H1 (cell line): Measurements from ENCODE around the gene CDKL4. TPM values are rescaled to one million over a fixed set of nuclear protein-coding genes. Genes with fewer than 3 reads are reported as not detected.

ENCODE experiments used
- CTCF ChIA-PET: fragments of 300-600 bp; sonication (Branson Sonifier 250); formaldehyde crosslinking; loops from one replicate; lab custom pipeline; 2021; ENCODE audit not compliant: partially characterized antibody; lab: Charles Lee
- POLR2A ChIA-PET: fragments of 300-600 bp; sonication (Branson Sonifier 250); formaldehyde crosslinking; loops from one replicate; lab custom pipeline; 2021; ENCODE audit warnings: inconsistent platforms; ENCODE audit not compliant: partially characterized antibody; lab: Charles Lee
- DNase-seq, 2 experiments: peaks; one replicate each; pipeline versions ENCODE4 v3.0.0 to v3.0.0-alpha.2; 2010 to 2022; ENCODE audit warnings: low spot score in 2 of 2, low read depth in 1 of 2, mixed read lengths in 1 of 2
- FAIRE-seq: peaks from 2 replicates; lab custom pipeline; 2011; peaks lifted over from hg19 to GRCh38; lab: Jason Lieb, UNC
- H2AFZ ChIP-seq: 2 replicates; pipeline ENCODE4 v1.8.1; 2012; ENCODE audit warnings: low read length, inconsistent platforms
- H2AK5ac ChIP-seq: 2 replicates; pipeline ENCODE4 v1.6.1; 2013; ENCODE audit warnings: low read depth, low read length
- H2BK120ac ChIP-seq: replicated peaks from 2 replicates; pipeline ENCODE3; 2013; ENCODE audit warnings: low read depth, low read length, inconsistent platforms
- H2BK12ac ChIP-seq: 2 replicates; pipeline ENCODE4 v1.6.1; 2013; ENCODE audit warnings: low read depth, low read length
- H2BK15ac ChIP-seq: 2 replicates; pipeline ENCODE4 v1.6.1; 2013; ENCODE audit warnings: low read length
- H2BK20ac ChIP-seq: 2 replicates; pipeline ENCODE4 v1.6.1; 2013; ENCODE audit warnings: low read length
- H2BK5ac ChIP-seq: 2 replicates; pipeline ENCODE4 v1.6.1; 2013; ENCODE audit warnings: low read depth, low read length
- H3K14ac ChIP-seq: 2 replicates; pipeline ENCODE4 v1.6.1; 2013; ENCODE audit warnings: inconsistent platforms; ENCODE audit not compliant: insufficient read length
- H3K18ac ChIP-seq: 2 replicates; pipeline ENCODE4 v1.6.1; 2013; ENCODE audit warnings: low read length; ENCODE audit errors: extremely low read depth
- H3K23ac ChIP-seq: 2 replicates; pipeline ENCODE4 v1.6.1; 2013; ENCODE audit warnings: inconsistent platforms; ENCODE audit not compliant: insufficient read length
- H3K23me2 ChIP-seq: 2 replicates; pipeline ENCODE4 v1.6.1; 2013; ENCODE audit warnings: low read depth, low read length
- H3K27ac ChIP-seq: 2 replicates; pipeline ENCODE4 v1.6.1; 2011; ENCODE audit warnings: low read depth, low read length, inconsistent platforms
- H3K27me3 ChIP-seq, 4 experiments: replicated peaks in 1 of 4; 1 replicate in 1 of 4; 2 replicates in 3 of 4; pipeline versions ENCODE4 v1.6.1 to v1.8.1; 2011 to 2013; ENCODE audit warnings: low read length in 3 of 4, mild to moderate bottlenecking in 3 of 4, inconsistent platforms in 2 of 4, mixed read lengths in 2 of 4, moderate library complexity in 1 of 4; ENCODE audit not compliant: control insufficient read depth in 3 of 4, insufficient read depth in 3 of 4; ENCODE audit errors: extremely low read depth in 1 of 4
- H3K36me3 ChIP-seq, 4 experiments: 2 replicates each; pipeline versions ENCODE4 v1.6.1 to v1.8.1; 2011 to 2013; ENCODE audit warnings: mild to moderate bottlenecking in 4 of 4, low read length in 3 of 4, moderate library complexity in 2 of 4, control low read depth in 1 of 4, inconsistent platforms in 1 of 4; ENCODE audit not compliant: insufficient read depth in 4 of 4, control insufficient read depth in 2 of 4
- H3K4ac ChIP-seq: replicated peaks from 2 replicates; pipeline ENCODE3; 2013; ENCODE audit warnings: low read length, low read depth, mixed read lengths, inconsistent platforms; ENCODE audit not compliant: insufficient read length
- H3K4me1 ChIP-seq, 4 experiments: replicated peaks in 1 of 4; 1 replicate in 1 of 4; 2 replicates in 3 of 4; pipeline versions ENCODE4 v1.6.1 to v1.8.1; 2011 to 2013; ENCODE audit warnings: low read length in 3 of 4, inconsistent platforms in 2 of 4, mixed read lengths in 1 of 4; ENCODE audit not compliant: insufficient read depth in 4 of 4, control insufficient read depth in 3 of 4
- H3K4me2 ChIP-seq, 2 experiments: 2 replicates each; pipeline versions ENCODE4 v1.6.1 to v1.8.1; 2011 to 2013; ENCODE audit warnings: low read depth in 2 of 2, low read length in 2 of 2, control low read depth in 1 of 2, inconsistent platforms in 1 of 2, mild to moderate bottlenecking in 1 of 2; ENCODE audit not compliant: insufficient read depth in 1 of 2
- H3K4me3 ChIP-seq, 4 experiments: fragments of 200-600, 300-600 bp in 1 of 4; sonication (generic), shearing (Covaris generic), sonication (Bioruptor Twin) in 1 of 4; 2 replicates each; pipeline versions ENCODE4 v1.5.1 to v1.8.1; 2011 to 2016; ENCODE audit warnings: low read length in 4 of 4, low read depth in 3 of 4, control low read depth in 2 of 4, inconsistent platforms in 2 of 4, mild to moderate bottlenecking in 2 of 4, mixed read lengths in 1 of 4, moderate library complexity in 1 of 4; ENCODE audit not compliant: insufficient read depth in 2 of 4; ENCODE audit errors: extremely low read depth in 1 of 4
- H3K56ac ChIP-seq: replicated peaks from 2 replicates; pipeline ENCODE3; 2013; ENCODE audit warnings: low read depth, mild to moderate bottlenecking, mixed read lengths, low read length, inconsistent platforms; ENCODE audit not compliant: insufficient read length
- H3K79me1 ChIP-seq: 2 replicates; pipeline ENCODE4 v1.6.1; 2013; ENCODE audit warnings: low read depth, low read length, control low read depth
- H3K79me2 ChIP-seq, 2 experiments: 2 replicates each; pipeline versions ENCODE4 v1.6.1 to v1.8.1; 2012 to 2013; ENCODE audit warnings: low read length in 2 of 2, mild to moderate bottlenecking in 2 of 2, inconsistent platforms in 1 of 2; ENCODE audit not compliant: insufficient read depth in 2 of 2, control insufficient read depth in 1 of 2
- H3K9ac ChIP-seq, 4 experiments: replicated peaks in 1 of 4; 1 replicate in 1 of 4; 2 replicates in 3 of 4; pipeline versions ENCODE4 v1.6.1 to v1.8.1; 2011 to 2013; ENCODE audit warnings: low read depth in 3 of 4, low read length in 3 of 4, control low read depth in 2 of 4, mild to moderate bottlenecking in 2 of 4, moderate library complexity in 2 of 4, inconsistent platforms in 1 of 4; ENCODE audit errors: extremely low read depth in 1 of 4
- H3K9me3 ChIP-seq, 2 experiments: 2 replicates each; pipeline versions ENCODE4 v1.6.1 to v1.8.1; 2012 to 2013; ENCODE audit warnings: mild to moderate bottlenecking in 2 of 2, moderate library complexity in 2 of 2, control low read depth in 1 of 2, inconsistent platforms in 1 of 2, low read depth in 1 of 2, low read length in 1 of 2, mixed read lengths in 1 of 2; ENCODE audit not compliant: insufficient read depth in 2 of 2
- H4K20me1 ChIP-seq, 2 experiments: replicated peaks in 1 of 2; 2 replicates each; pipeline versions ENCODE3 to v1.8.1; 2011 to 2013; ENCODE audit warnings: inconsistent platforms in 2 of 2, low read length in 2 of 2, mild to moderate bottlenecking in 1 of 2; ENCODE audit not compliant: insufficient read depth in 2 of 2, control insufficient read depth in 1 of 2
- H4K5ac ChIP-seq: 2 replicates; pipeline ENCODE4 v1.6.1; 2013; ENCODE audit warnings: low read length, low read depth, mixed read lengths, inconsistent platforms; ENCODE audit not compliant: insufficient read length
- H4K8ac ChIP-seq: 2 replicates; pipeline ENCODE4 v1.8.0; 2013; ENCODE audit warnings: mild to moderate bottlenecking, moderate library complexity, low read length, inconsistent platforms; ENCODE audit not compliant: insufficient read depth; ENCODE audit errors: extremely low read depth
- H4K91ac ChIP-seq: replicated peaks from 2 replicates; pipeline ENCODE3; 2013; ENCODE audit warnings: low read length, mixed read lengths, inconsistent platforms; ENCODE audit not compliant: insufficient read length
- CHD1 ChIP-seq: IDR thresholded peaks from 2 replicates; pipeline ENCODE4 v1.6.1; 2012; ENCODE audit warnings: low read depth, low read length, improper control_type of control experiment
- EZH2 ChIP-seq: fragments of 200-600 bp; sonication (generic); IDR thresholded peaks from 2 replicates; pipeline ENCODE4 v1.7.1; 2012; ENCODE audit warnings: low read depth, mild to moderate bottlenecking, moderate library complexity, low read length, inconsistent platforms; ENCODE audit not compliant: severe bottlenecking
- FOSL1 ChIP-seq: IDR thresholded peaks from 2 replicates; pipeline ENCODE4 v1.6.1; 2011; ENCODE audit warnings: mild to moderate bottlenecking, low read depth, low read length, moderate library complexity; ENCODE audit not compliant: insufficient read depth
- SAP30 ChIP-seq: fragments of 300-600 bp; sonication (generic); IDR thresholded peaks from 2 replicates; pipeline ENCODE4 v1.7.1; 2012; ENCODE audit warnings: low read length, moderate library complexity, mild to moderate bottlenecking, inconsistent platforms; ENCODE audit not compliant: insufficient read depth, insufficient replicate concordance
- SRF ChIP-seq: IDR thresholded peaks from 2 replicates; pipeline ENCODE4 v1.6.1; 2011; ENCODE audit warnings: mild to moderate bottlenecking, low read depth, low read length, moderate library complexity
- WGBS, 2 experiments: shearing (Covaris generic) in 1 of 2; methylation state at CpG; one replicate each; pipeline versions ENCODE4 v1.1.6 to v1.1.7; 2013 to 2015; ENCODE audit warnings: low lambda C conversion rate in 2 of 2, mixed read lengths in 2 of 2, inconsistent platforms in 1 of 2, low coverage in 1 of 2, missing lambda C conversion rate in 1 of 2; ENCODE audit not compliant: insufficient replicate concordance in 2 of 2, insufficient coverage in 1 of 2, insufficient read length in 1 of 2; ENCODE audit errors: extremely low coverage in 1 of 2, missing lambda C conversion rate in 1 of 2; 5-methylcytosine and 5-hydroxymethylcytosine counted together
- polyA plus RNA-seq, 7 experiments: library from polyadenylated mRNA; depleted of rRNA in 3 of 7; stranded (reverse) in 5 of 7; unstranded in 2 of 7; fragments of >200 nt in 5 of 7; fragments of 200-250 nt in 2 of 7; gene quantifications; 1 replicate in 5 of 7; 2 replicates in 1 of 7; 4 replicates in 1 of 7; pipeline versions ENCODE4 v1.2.1 to v1.2.3, GENCODE V29; 2011 to 2013; ENCODE audit warnings: missing spikeins in 2 of 7, mixed read lengths in 2 of 7
- total RNA-seq: library from RNA; stranded (reverse); fragmentation: NEBNext Ultra II Directional; extraction: Animal tissue kit (Norgen Biotek cat#: 25700); gene quantifications from 2 replicates; pipeline ENCODE4 v1.2.1, GENCODE V29; 2021

CDKL4 gene
- total and polyA plus RNA-seq, 2 of the 8 experiments (the other 6 are each of a cell fraction or from before 2014, with no cell fraction given), result not detected

- no peak for FAIRE-seq
- no peak overlapping the region for H3K4ac ChIP-seq
Observed at GRCh38 chr2:39174022-39174421, 69.7 kb downstream of the CDKL4 start.

More at GRCh38 chr2:39174022-39174421, 69.7 kb downstream of the CDKL4 start:
- Histone ChIP-seq H4K91ac (no peak overlapping the region), H2AK5ac (no peak overlapping the region), H2AFZ (no peak overlapping the region), H4K5ac (no peak overlapping the region), H2BK15ac (no peak overlapping the region), H3K18ac (no peak overlapping the region), H4K20me1 (no peaks in the 10 kb centered on the region), H3K4me2 (no peak overlapping the region), H2BK120ac (no peak overlapping the region), H3K4me1 (peaks cover 0 to 4% (median 0%) of the 10 kb centered on the region in 4 experiments; a peak in 1 of 7 replicates), H3K36me3 (no peaks in the 10 kb centered on the region), H3K9ac (no peak overlapping the region), H3K9me3 (no peaks in the 10 kb centered on the region), H3K27ac (no peak overlapping the region), H2BK5ac (no peak overlapping the region), H2BK20ac (no peak overlapping the region), H3K79me1 (no peaks in the 10 kb centered on the region), H2BK12ac (no peak overlapping the region), H3K14ac (no peak overlapping the region), H3K27me3 (no peaks in the 10 kb centered on the region), H3K79me2 (no peaks in the 10 kb centered on the region), H3K23me2 (no peaks in the 10 kb centered on the region), H3K56ac (no peak overlapping the region), H3K23ac (no peak overlapping the region), H4K8ac (no peak overlapping the region), H3K4me3 (no peak overlapping the region)
- no peak for TF ChIP-seq SAP30
- no peak for TF ChIP-seq CHD1
- no peak for TF ChIP-seq EZH2
- TF ChIP-seq FOSL1, result no peak
- no peak for TF ChIP-seq SRF
- no peak for DNase-seq
- CTCF ChIA-PET, result interaction anchor here (1.5 kb wide), 1 partner anchor 22 kb away, joined by 3 read pairs; no protein-coding TSS in a partner anchor
- 96% methylated on average over 8 of the region's 8 CpGs; no CpG with 5 or more reads in 1 of the 2 experiments for WGBS, 2 experiments
- POLR2A ChIA-PET, result no interaction called here
